Measurements from ENCODE around the gene PHF5A.

DNA sequence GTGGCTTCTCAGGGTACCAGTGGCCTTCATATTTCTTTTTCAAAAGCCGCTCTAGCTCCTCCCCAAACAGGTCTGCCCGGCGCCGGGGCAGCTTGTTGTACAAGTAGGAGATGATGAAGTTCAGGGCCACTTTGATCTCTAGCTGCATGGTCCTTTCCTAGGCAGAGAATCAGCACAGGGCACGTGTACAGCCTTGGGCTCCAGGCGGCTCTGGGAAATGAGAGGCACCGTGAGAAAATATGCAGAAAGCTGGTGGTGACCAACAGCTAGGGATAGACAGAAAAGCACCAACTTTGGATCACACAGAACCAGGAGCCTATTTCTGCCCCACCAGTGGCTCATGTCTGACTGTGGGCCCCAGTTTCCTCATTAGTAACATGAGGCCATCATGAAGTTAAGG, 31.3 kb downstream of the PHF5A start:
- TF ChIP-seq, protein P1, sequence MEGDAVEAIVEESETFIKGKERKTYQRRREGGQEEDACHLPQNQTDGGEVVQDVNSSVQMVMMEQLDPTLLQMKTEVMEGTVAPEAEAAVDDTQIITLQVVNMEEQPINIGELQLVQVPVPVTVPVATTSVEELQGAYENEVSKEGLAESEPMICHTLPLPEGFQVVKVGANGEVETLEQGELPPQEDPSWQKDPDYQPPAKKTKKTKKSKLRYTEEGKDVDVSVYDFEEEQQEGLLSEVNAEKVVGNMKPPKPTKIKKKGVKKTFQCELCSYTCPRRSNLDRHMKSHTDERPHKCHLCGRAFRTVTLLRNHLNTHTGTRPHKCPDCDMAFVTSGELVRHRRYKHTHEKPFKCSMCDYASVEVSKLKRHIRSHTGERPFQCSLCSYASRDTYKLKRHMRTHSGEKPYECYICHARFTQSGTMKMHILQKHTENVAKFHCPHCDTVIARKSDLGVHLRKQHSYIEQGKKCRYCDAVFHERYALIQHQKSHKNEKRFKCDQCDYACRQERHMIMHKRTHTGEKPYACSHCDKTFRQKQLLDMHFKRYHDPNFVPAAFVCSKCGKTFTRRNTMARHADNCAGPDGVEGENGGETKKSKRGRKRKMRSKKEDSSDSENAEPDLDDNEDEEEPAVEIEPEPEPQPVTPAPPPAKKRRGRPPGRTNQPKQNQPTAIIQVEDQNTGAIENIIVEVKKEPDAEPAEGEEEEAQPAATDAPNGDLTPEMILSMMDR (IDR thresholded peaks at IDR 0.05 in 4 of 5, conservative IDR thresholded peaks at IDR 0.05 in 1 of 5) = no peak
- no peak for TF ChIP-seq POLR2A (IDR thresholded peaks at IDR 0.05)
